ENCODE measurements around the gene BTN2A1. TPM values are rescaled to one million over a fixed set of nuclear protein-coding genes. Genes with fewer than 3 reads are reported as not detected.

The BTN2A1 gene
- total and polyA plus RNA-seq, 7 experiments from 2014 or later, result 9.7 to 54.6 (median 29.7) TPM

- no peak for DNase-seq
- peak; percentile 52 for ATAC-seq
- Histone ChIP-seq H3K36me3 (ENCODE audit: control insufficient read depth in 2 of 3, insufficient read depth in 3 of 3, low read length in 3 of 3) (peaks cover 22 to 59% (median 23%) of the 10 kb centered on the region in 3 experiments), H3K4me3 (ENCODE audit: low read length) (peak overlapping the region; percentile 10), H3K4me1 (ENCODE audit: control insufficient read depth in 2 of 2, insufficient read depth in 2 of 2, low read length in 2 of 2) (peaks cover 28 to 35% of the 10 kb centered on the region in 2 donors), H3K9me3 (ENCODE audit: control insufficient read depth in 2 of 3, low read length in 3 of 3) (no peaks in the 10 kb centered on the region), H3K27me3 (ENCODE audit: control insufficient read depth in 2 of 2, insufficient read depth in 2 of 2, low read length in 2 of 2) (no peaks in the 10 kb centered on the region), H3K27ac (ENCODE audit: low read depth, low read length) (peak overlapping the region; percentile 61)
- peaks cover 14 to 66% (median 42%) of the 10 kb centered on the region in 5 donors for H3K36me3 Mint-ChIP-seq
- peak overlapping the region; percentile 38 to 91 (median 74) for H3K27ac Mint-ChIP-seq
- CTCF ChIA-PET, result interaction anchor here (0.7 to 1.1 kb wide), 2 partner anchors 149 to 175 kb away, joined by 3 to 4 read pairs; a partner anchor contains a TSS
- H3K4me3 Mint-ChIP-seq, result peak overlapping the region; percentile 39 to 100 (median 58)
- no peaks in the 10 kb centered on the region for H3K9me3 Mint-ChIP-seq
- no peaks in the 10 kb centered on the region for H3K27me3 Mint-ChIP-seq
- H3K4me1 Mint-ChIP-seq, result peaks cover 38 to 75% (median 70%) of the 10 kb centered on the region in 7 donors
- intact Hi-C loops (cut with micrococcal nuclease), result no loop called here
- POLR2A ChIA-PET, result interaction anchor here (0.6 to 2.5 kb wide), 10 partner anchors 10 to 290 kb away, joined by 3 to 8 read pairs (median 3); partner anchors contain the start of gene HMGN4
These were observed 11.7 kb upstream of the BTN2A1 start for GRCh38 chr6:26445934-26446667.

- H3K4me3 Mint-ChIP-seq, result no peak overlapping the region
- H3K27me3 Mint-ChIP-seq, result no peaks in the 10 kb centered on the region
- peak overlapping the region in 5 of 9 donors; percentile 27 to 81 (median 68) for H3K27ac Mint-ChIP-seq
- DNase-seq (no peak), ATAC-seq (no peak)
- Histone ChIP-seq H3K27ac (ENCODE audit: low read depth, low read length) (peak overlapping the region; percentile 33), H3K9me3 (ENCODE audit: control insufficient read depth in 2 of 3, low read length in 3 of 3) (no peaks in the 10 kb centered on the region), H3K4me3 (ENCODE audit: low read length) (no peak overlapping the region), H3K27me3 (ENCODE audit: control insufficient read depth in 2 of 2, insufficient read depth in 2 of 2, low read length in 2 of 2) (no peaks in the 10 kb centered on the region), H3K36me3 (ENCODE audit: control insufficient read depth in 2 of 3, insufficient read depth in 3 of 3, low read length in 3 of 3) (peaks cover 22 to 64% (median 23%) of the 10 kb centered on the region in 3 experiments), H3K4me1 (ENCODE audit: control insufficient read depth in 2 of 2, insufficient read depth in 2 of 2, low read length in 2 of 2) (peaks cover 28 to 35% of the 10 kb centered on the region in 2 donors)
- intact Hi-C loops (cut with micrococcal nuclease), result no loop called here
- peaks cover 14 to 74% (median 42%) of the 10 kb centered on the region in 5 donors for H3K36me3 Mint-ChIP-seq
- CTCF ChIA-PET, result no interaction called here
- POLR2A ChIA-PET, result interaction anchor here (0.6 to 1.5 kb wide), 3 partner anchors 12 to 243 kb away, joined by 3 to 7 read pairs (median 4); partner anchors contain the start of gene HMGN4
- peaks cover 36 to 74% (median 67%) of the 10 kb centered on the region in 7 donors for H3K4me1 Mint-ChIP-seq
- H3K9me3 Mint-ChIP-seq, result no peaks in the 10 kb centered on the region
These were observed 10.5 kb upstream of the BTN2A1 start for GRCh38 chr6:26447257-26447656.

DNA sequence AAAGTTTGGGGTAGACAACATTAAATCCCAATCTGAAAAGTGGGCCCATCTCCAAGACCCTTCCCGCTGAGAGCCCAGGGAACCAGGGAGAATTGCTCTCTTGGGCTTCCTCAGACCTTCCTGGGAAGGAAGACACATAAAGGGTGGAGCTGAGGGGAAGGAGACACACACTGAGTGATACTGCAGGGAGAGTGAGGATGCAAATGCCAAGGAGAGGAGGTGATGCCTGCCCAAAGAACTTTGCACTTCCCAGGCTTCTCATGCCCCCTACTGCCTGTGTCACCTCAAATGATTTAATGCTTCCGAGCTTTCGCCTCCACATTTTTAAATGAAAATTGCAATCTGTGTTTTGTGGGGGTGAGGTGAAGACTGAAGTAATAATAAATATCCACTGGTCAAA is 7.5 kb upstream of the BTN2A1 start:
- Histone ChIP-seq H3K9me3 (ENCODE audit: control insufficient read depth in 2 of 3, low read length in 3 of 3) (no peaks in the 10 kb centered on the region), H3K4me3 (ENCODE audit: low read length) (no peak overlapping the region), H3K27ac (ENCODE audit: low read depth, low read length) (no peak overlapping the region), H3K4me1 (ENCODE audit: control insufficient read depth in 2 of 2, insufficient read depth in 2 of 2, low read length in 2 of 2) (peaks cover 17 to 18% of the 10 kb centered on the region in 2 donors), H3K27me3 (ENCODE audit: control insufficient read depth in 2 of 2, insufficient read depth in 2 of 2, low read length in 2 of 2) (no peaks in the 10 kb centered on the region), H3K36me3 (ENCODE audit: control insufficient read depth in 2 of 3, insufficient read depth in 3 of 3, low read length in 3 of 3) (peaks cover 15 to 55% (median 23%) of the 10 kb centered on the region in 3 experiments)
- ChIA-PET POLR2A (interaction anchor here (1.1 kb wide), 1 partner anchor 8 kb away, joined by 4 read pairs; no protein-coding TSS in a partner anchor), CTCF (interaction anchor here (1.0 kb wide), 1 partner anchor 52 kb away, joined by 3 read pairs; no protein-coding TSS in a partner anchor)
- Mint-ChIP-seq H3K4me1 (peaks cover 14 to 47% (median 42%) of the 10 kb centered on the region in 7 donors), H3K4me3 (no peak overlapping the region), H3K36me3 (peaks cover 8 to 60% (median 28%) of the 10 kb centered on the region in 5 donors), H3K27ac (peak overlapping the region in 8 of 9 donors; percentile 20 to 80 (median 66)), H3K27me3 (no peaks in the 10 kb centered on the region), H3K9me3 (no peaks in the 10 kb centered on the region)
- intact Hi-C loops (cut with micrococcal nuclease), result no loop called here
- ATAC-seq, result no peak
- DNase-seq, result no peak

GRCh38 chr6:26452631-26453235 is 5.0 kb upstream of the BTN2A1 start:
- peaks cover 8 to 39% (median 13%) of the 10 kb centered on the region in 3 experiments for H3K36me3 ChIP-seq (ENCODE audit: control insufficient read depth in 2 of 3, insufficient read depth in 3 of 3, low read length in 3 of 3)
- H3K9me3 Mint-ChIP-seq, result no peaks in the 10 kb centered on the region
- intact Hi-C loops (cut with micrococcal nuclease), result no loop called here
- no peak overlapping the region for H3K4me3 ChIP-seq (ENCODE audit: low read length)
- ChIA-PET POLR2A (interaction anchor here (0.6 to 1.5 kb wide), 4 partner anchors 9 to 48 kb away, joined by 3 to 6 read pairs (median 4); no protein-coding TSS in a partner anchor), CTCF (no interaction called here)
- H3K4me1 ChIP-seq (ENCODE audit: control insufficient read depth in 2 of 2, insufficient read depth in 2 of 2, low read length in 2 of 2), result peaks cover 0 to 7% of the 10 kb centered on the region in 2 donors
- peak overlapping the region in 8 of 9 donors; percentile 23 to 83 (median 50) for H3K27ac Mint-ChIP-seq
- H3K4me3 Mint-ChIP-seq, result no peak overlapping the region
- H3K27me3 ChIP-seq (ENCODE audit: control insufficient read depth in 2 of 2, insufficient read depth in 2 of 2, low read length in 2 of 2), result no peaks in the 10 kb centered on the region
- H3K27ac ChIP-seq (ENCODE audit: low read depth, low read length), result peak overlapping the region; percentile 27
- H3K9me3 ChIP-seq (ENCODE audit: control insufficient read depth in 2 of 3, low read length in 3 of 3), result no peaks in the 10 kb centered on the region
- DNase-seq (no peak), ATAC-seq (no peak)
- peaks cover 9 to 50% (median 18%) of the 10 kb centered on the region in 5 donors for H3K36me3 Mint-ChIP-seq
- H3K4me1 Mint-ChIP-seq, result peaks cover 20 to 46% (median 39%) of the 10 kb centered on the region in 7 donors
- no peaks in the 10 kb centered on the region for H3K27me3 Mint-ChIP-seq

DNA sequence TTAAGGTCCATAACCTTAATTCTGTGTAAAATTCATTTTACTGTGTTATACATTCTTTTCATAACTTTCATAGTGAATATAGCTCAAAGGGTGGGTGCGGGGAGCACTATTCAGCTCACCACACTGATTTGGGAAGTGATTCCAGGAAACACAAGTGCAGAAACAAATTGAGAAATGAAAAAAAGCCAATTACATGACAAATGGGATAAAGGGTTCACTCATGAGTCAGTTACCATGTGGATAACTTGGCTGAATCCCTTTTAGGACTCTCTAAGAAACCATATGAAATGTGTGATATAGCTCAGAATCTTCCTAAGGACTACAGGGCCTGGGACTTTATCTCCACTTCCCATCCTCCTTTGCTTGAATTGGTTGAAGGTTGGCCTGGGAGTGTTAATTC is 3.1 kb upstream of the BTN2A1 start:
- Mint-ChIP-seq H3K27ac (peak overlapping the region in 4 of 9 donors; percentile 21 to 74 (median 68)), H3K4me1 (peaks cover 24 to 48% (median 38%) of the 10 kb centered on the region in 7 donors), H3K36me3 (peaks cover 10 to 37% (median 27%) of the 10 kb centered on the region in 5 donors), H3K27me3 (no peaks in the 10 kb centered on the region), H3K9me3 (no peaks in the 10 kb centered on the region), H3K4me3 (no peak overlapping the region)
- ChIA-PET POLR2A (interaction anchor here (0.7 to 2.1 kb wide), 7 partner anchors 10 to 589 kb away, joined by 3 to 13 read pairs (median 3); no protein-coding TSS in a partner anchor), CTCF (interaction anchor here (0.5 kb wide), 1 partner anchor 340 kb away, joined by 3 read pairs; no protein-coding TSS in a partner anchor)
- Histone ChIP-seq H3K27ac (ENCODE audit: low read depth, low read length) (peak overlapping the region; percentile 26), H3K4me1 (ENCODE audit: control insufficient read depth in 2 of 2, insufficient read depth in 2 of 2, low read length in 2 of 2) (peaks cover 7 to 15% of the 10 kb centered on the region in 2 donors), H3K9me3 (ENCODE audit: control insufficient read depth in 2 of 3, low read length in 3 of 3) (no peaks in the 10 kb centered on the region), H3K4me3 (ENCODE audit: low read length) (no peak overlapping the region), H3K27me3 (ENCODE audit: control insufficient read depth in 2 of 2, insufficient read depth in 2 of 2, low read length in 2 of 2) (no peaks in the 10 kb centered on the region), H3K36me3 (ENCODE audit: control insufficient read depth in 2 of 3, insufficient read depth in 3 of 3, low read length in 3 of 3) (peaks cover 3 to 27% (median 6%) of the 10 kb centered on the region in 3 experiments)
- intact Hi-C loops (cut with micrococcal nuclease), result loop anchor here (5.0 kb wide), 4 partner anchors 52 to 87 kb away; partner anchors contain the start of genes BTN2A2 (in 1 of the 2), BTN3A1 (in 1 of the 2) and BTN3A2 (in 1 of the 2)
- DNase-seq, result no peak
- no peak for ATAC-seq

GRCh38 chr6:26455357-26455970 is 2.3 kb upstream of the BTN2A1 start:
- ChIA-PET POLR2A (interaction anchor here (0.7 to 2.1 kb wide), 7 partner anchors 10 to 276 kb away, joined by 3 to 13 read pairs (median 3); no protein-coding TSS in a partner anchor), CTCF (no interaction called here)
- Mint-ChIP-seq H3K4me1 (peaks cover 28 to 53% (median 43%) of the 10 kb centered on the region in 7 donors), H3K9me3 (no peaks in the 10 kb centered on the region), H3K27me3 (no peaks in the 10 kb centered on the region), H3K36me3 (peaks cover 6 to 37% (median 26%) of the 10 kb centered on the region in 5 donors), H3K27ac (peak overlapping the region in 8 of 9 donors; percentile 8 to 98 (median 78)), H3K4me3 (no peak overlapping the region)
- intact Hi-C loops (cut with micrococcal nuclease), result loop anchor here (5.0 kb wide), 4 partner anchors 53 to 88 kb away; partner anchors contain the start of genes BTN2A2 (in 1 of the 2), BTN3A1 (in 1 of the 2) and BTN3A2 (in 1 of the 2)
- H3K9me3 ChIP-seq (ENCODE audit: control insufficient read depth in 2 of 3, low read length in 3 of 3), result no peaks in the 10 kb centered on the region
- H3K27ac ChIP-seq (ENCODE audit: low read depth, low read length), result peak overlapping the region; percentile 15
- peaks cover 16 to 22% of the 10 kb centered on the region in 2 donors for H3K4me1 ChIP-seq (ENCODE audit: control insufficient read depth in 2 of 2, insufficient read depth in 2 of 2, low read length in 2 of 2)
- peaks cover 0 to 24% (median 10%) of the 10 kb centered on the region in 3 experiments for H3K36me3 ChIP-seq (ENCODE audit: control insufficient read depth in 2 of 3, insufficient read depth in 3 of 3, low read length in 3 of 3)
- no peaks in the 10 kb centered on the region for H3K27me3 ChIP-seq (ENCODE audit: control insufficient read depth in 2 of 2, insufficient read depth in 2 of 2, low read length in 2 of 2)
- no peak overlapping the region for H3K4me3 ChIP-seq (ENCODE audit: low read length)
- DNase-seq (no peak), ATAC-seq (no peak)

Data from naive thymus-derived CD4-positive, alpha-beta T cell (primary cell).